Stimulated activated CD8-positive, alpha-beta memory T cell treated with anti-CD3 and anti-CD28 coated beads, Interleukin-7, amount 100 ng/mL, for 4 hours (primary cell): Measurements from ENCODE around the gene NADK.
"Not testable (repeated sequence)": the region's sequence is repeated elsewhere in the genome, so short reads cannot be mapped to it uniquely, and the experiment has no call there.

Experiments used
- DNase-seq, 2 donors: peaks; one replicate each; pipeline ENCODE4 v3.0.0-alpha.2; 2020; ENCODE audit warnings: low read depth in 2 of 2

NADK gene

GRCh38 chr1:1763657-1764621 lies 14.3 kb downstream of the NADK start:
- no peak for DNase-seq

DNA sequence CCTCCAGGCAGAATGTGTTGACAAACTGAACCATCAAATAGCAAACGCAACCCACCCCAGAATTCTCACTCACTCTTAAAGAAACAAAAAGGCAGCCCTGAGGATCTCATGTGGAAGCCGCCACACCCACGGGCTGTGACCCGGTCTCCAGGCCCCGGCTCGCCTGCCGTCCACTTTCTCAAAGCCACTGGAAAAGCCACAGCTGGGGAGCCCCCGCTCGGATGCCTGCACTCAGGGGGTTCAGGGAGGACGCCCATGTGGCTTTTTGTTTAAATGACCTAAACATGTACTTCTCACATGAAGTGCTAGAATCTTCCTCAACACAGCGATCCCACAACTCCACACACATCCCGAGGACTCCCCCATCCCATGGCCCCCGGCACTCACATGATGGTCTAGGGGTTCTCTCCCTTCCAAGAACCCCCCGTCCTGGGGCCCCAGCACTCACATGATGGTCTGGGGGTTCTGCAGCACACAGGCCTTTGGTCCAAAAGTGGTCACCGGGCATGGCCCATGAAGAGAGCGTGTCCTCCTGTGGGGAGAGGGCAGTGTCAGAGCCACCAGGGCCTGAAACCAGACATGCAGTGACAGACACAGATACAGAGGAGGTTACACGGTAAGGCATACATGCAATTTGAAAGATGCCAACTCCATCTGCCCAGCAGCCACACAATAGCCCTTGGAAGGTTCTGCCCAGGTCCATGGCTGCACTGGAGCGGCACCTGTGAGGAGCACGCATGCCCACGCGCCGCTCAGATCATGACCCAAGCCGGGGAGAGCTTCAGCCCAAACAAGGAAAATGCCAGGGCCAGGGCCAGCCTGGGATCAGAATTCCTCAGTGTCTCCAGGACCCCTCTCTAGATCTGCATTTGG lies 16.5 kb downstream of the NADK start:
- DNase-seq, result no peak

DNA sequence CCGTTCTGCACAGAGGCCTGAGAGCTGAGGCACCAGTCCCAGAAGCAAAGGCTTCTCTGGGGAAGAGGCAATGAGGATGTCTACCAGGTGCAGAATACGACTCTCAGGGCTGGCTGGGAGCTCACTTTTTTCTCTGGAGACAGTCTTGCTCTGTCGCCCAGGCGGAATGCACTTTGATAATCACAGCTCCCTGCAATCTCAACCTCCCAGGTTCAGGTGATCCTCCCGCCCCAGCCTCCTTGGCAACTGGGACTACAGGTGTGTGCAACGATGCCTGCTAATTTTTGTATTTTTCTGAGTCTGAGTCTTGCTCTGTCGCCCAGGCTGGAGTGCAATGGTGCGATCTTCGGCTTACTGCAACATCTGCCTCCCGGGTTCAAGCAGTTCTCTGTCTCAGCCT lies 17.6 kb downstream of the NADK start:
- DNase-seq, result no peak

DNA sequence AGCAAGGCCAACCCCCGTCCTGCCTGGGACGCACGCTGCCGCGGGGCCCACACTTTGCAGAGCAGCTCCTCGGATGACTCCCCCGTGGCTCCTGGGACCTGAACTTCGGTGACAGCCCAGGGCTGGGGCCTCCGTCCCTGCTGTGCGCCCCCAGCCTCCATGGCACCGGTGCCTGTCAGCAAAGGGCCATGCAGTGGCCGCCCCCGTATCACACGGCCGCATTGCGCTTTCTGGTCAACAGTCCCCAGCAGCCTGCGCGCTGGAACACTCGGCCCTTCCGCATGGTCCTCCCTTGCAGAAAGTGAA lies 18.0 kb downstream of the NADK start:
- DNase-seq, result no peak

DNA sequence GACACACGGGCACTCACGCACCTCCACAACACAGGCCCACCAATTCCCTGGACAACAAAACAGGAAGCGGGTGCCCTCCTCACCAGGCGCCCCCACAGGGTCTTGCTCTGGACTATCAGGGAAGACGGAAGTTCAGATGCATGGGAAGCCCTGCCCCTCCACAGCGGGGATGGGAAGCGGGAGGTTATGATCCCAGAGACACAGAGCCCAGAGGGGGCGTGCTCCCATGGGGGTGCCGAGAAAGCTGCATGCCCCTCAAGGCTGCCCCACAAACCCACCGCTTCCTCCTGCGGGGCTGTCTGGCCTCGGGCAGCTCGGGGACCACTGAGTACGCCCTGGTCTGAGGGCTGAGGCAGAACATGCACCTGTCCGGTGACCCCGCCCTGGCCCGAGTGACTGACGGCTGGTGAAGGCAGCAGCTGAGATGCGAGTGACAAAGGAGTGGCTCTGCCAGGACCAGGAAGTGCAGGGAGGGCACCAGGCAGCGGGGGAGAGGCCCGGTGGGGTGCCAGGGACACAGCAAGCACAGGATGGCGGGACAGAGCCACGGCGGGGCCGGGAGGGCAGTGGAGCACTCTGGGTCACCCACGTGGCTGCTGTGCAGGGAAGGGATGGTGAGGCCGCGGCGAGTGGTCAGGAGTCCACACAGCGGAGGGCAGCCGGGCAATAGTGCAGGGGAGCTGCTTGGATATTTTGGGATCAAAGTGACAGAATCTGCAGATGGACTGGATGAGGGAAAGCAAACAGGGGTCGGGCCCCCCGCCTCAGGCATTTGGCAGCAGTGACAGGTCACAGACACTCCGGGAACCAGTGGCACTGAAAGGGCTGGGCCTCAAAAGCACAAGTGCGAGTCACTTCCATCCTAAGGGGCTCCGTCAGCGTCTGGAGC lies 18.6 kb downstream of the NADK start:
- no peak for DNase-seq

GRCh38 chr1:1758692-1759455 lies 19.4 kb downstream of the NADK start:
- no peak for DNase-seq

DNA sequence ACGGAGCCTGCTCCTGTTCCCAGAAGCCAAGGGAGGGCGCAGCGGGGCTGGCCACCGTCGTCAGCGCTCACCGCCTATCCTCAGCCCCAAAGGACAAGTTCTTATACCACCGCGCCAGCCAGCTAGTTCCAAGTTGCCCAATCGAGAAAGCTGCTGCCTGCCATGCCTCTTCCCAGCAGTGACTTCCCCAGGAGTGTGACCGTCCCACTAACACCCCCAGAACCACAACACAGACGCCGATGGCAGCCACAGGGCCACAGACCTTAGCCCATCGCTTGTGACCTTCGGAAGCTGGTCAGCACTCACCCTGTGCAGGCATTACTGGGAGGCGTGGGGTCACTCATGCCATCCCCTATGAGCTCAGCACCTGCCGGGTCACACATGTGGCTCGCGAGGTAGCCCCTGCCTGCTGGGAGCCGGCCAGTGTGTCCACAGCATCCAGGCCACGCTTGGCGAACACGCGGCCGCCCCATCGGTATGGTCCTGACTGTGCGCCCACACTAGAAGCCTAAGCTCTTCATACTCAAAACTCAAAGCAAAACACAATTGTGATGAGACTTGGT lies 20.1 kb downstream of the NADK start:
- no peak for DNase-seq

DNA sequence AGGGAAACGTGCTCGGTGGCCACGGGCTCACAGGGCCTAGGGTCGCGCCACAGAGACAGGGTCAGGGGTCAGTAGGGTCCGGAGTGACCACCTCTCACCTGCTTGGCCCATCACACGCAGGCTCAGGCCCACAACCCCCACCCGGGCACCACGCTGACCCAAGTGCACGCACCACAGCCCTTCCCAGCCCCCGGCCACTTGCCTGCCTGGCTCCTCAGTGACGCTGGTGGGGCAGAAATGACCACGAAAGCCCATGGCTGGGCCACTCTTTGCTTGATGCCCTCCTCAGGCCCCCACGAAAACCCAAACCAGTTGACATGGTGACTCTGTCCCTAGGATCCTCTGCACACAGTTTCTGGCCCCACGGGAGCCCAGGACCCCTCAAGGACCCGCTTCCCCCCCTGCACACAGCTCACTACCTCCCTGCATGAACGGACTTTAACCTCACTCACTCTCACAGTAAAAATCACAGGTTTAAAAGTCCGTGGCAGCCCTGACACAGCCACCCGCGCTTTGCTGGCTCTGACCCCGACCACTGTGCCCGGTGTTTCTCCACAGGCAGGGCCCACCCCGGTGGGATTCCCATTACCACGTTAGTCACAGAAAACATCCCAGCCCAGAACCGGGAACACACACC lies 20.7 kb downstream of the NADK start:
- no peak for DNase-seq

DNA sequence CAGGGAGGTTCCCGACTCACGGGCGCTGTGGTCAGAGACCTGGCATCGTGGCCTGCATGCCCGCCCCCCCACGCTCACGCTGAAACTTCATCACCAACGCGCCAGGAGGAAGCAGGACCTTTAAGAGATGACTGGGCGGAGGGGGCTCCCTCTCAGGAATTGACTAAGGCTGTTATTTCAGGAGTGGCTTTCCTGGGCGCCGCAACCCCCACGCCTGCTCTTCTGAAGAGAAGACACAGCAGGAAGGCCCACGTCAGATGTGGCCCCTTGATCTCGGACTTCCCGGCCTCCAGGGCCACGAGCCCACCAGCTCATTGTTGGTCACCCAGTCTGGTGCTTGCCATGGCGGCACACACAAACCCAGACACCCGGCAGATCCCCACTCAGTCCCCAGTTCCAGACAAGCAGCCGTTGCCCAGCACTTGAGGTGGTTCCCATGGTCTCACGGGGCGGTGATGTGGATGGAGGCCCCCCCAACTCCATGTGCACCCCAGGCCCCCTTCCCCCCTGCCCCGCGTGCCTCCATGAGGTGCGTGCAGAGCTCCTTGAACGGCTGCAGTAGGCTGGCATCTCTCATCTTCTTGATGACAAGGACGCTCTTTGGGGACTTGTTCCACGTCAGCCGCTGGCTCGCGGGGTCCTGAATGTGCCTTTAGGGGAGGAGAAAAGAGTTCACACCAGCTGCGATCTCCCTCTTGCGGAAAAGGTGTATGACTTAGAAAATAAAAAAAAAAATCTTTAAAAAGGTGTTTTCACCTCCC lies 21.4 kb downstream of the NADK start:
- no peak for DNase-seq

DNA sequence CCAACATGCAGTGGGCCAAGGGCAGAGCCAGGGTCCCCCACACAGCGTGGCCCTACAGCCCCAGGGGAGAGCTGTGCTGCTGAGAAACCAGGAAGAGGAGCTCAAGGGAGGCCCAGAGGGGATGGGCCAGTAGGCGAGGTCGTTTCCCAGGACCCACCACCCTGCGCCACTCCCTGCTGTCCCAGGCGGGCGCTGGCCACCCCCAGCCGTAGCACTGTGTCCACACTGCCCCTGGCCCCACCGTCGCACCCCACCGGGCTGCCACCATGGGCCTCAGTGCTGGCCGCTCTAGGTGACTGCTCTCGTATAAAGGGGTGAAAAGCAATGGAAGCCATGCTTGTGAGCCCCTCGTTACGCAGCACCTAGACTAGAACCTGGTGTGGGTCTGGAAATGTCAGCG lies 22.4 kb downstream of the NADK start:
- no peak for DNase-seq

GRCh38 chr1:1755426-1755825 lies 22.8 kb downstream of the NADK start:
- DNase-seq, result no peak

DNA sequence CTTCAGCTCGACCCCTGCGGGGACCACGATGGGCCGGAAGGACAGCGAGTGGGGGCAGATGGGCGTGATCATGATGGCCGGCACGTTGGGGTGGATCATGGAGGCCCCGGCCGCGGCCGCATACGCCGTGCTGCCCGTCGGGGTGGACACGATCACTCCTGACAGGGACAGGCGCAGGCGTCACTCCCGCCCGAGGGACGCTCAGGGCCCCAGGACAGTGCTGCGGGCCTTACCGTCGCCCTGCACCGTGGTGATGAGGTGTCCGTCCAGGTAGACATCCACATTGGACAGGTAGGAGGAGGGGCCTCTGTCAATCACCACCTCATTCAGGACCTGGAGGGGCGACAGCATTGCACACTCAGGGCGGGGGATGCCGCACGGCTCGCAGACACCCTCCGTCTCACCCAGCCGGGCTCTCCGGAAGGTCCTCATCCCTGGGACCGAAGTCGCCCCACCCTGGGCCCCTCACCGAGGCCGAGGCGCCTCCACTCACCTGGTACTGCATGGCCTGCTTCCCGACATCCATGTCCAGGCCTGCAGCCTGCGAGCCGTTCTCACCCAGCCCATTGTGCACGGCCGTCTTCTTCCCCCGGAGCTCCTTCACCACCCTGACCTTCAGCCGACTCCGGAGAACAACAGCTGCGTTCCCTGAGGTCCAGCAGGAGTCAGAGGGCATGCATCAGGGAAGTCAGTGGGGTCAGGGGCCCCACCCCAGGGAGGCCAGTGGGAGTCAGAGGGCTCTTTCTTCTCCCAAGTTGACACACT lies 24.0 kb downstream of the NADK start:
- no peak for DNase-seq

- no peak for DNase-seq
These were observed 24.7 kb downstream of the NADK start for GRCh38 chr1:1753607-1754005.

- DNase-seq, result no peak
These were observed 25.3 kb downstream of the NADK start for GRCh38 chr1:1752636-1753606.

- no peak for DNase-seq
These were observed 26.1 kb downstream of the NADK start for GRCh38 chr1:1752190-1752589.

- not testable (repeated sequence) for DNase-seq
These were observed 28.3 kb downstream of the NADK start for GRCh38 chr1:1749941-1750340.

GRCh38 chr1:1748686-1749321 lies 29.5 kb downstream of the NADK start:
- no peak for DNase-seq
